Stomach (tissue), 9 donors: ENCODE results near the gene BPIFB4. TPM values are rescaled to one million over a fixed set of nuclear protein-coding genes. Genes with fewer than 3 reads are reported as not detected.
A peak's percentile ranks its signal among the peaks of the same experiment; 100 is the strongest.
"Not testable (repeated sequence)": the region's sequence is repeated elsewhere in the genome, so short reads cannot be mapped to it uniquely, and the experiment has no call there.

Experiments
- DNase-seq, 2 donors: peaks; one replicate each; pipeline versions ENCODE4 v3.0.0 to v3.0.0-alpha.2; 2013 to 2019
- H3K27ac ChIP-seq, 5 donors: fragments of 200-600 bp in 4 of 5; sonication (generic) in 4 of 5; one replicate each; pipeline ENCODE4 v1.5.1; 2013 to 2019; ENCODE audit warnings: mild to moderate bottlenecking in 1 of 5, moderate library complexity in 1 of 5
- H3K27me3 ChIP-seq, 3 donors: fragments of 200-600 bp; sonication (generic); one replicate each; pipeline ENCODE4 v1.5.1; 2017 to 2019; ENCODE audit warnings: mixed run types in 1 of 3
- H3K36me3 ChIP-seq, 4 donors: fragments of 200-600 bp; sonication (generic); 1 replicate in 3 of 4; 2 replicates in 1 of 4; pipeline ENCODE4 v1.5.1; 2016 to 2019
- H3K4me1 ChIP-seq, 4 donors: fragments of 200-600 bp; sonication (generic); one replicate each; pipeline ENCODE4 v1.5.1; 2016 to 2019
- H3K4me3 ChIP-seq, 4 donors: fragments of 200-600 bp; sonication (generic) in 3 of 4; one replicate each; pipeline ENCODE4 v1.5.1; 2016 to 2019; ENCODE audit warnings: mild to moderate bottlenecking in 1 of 4
- H3K9me3 ChIP-seq, 4 donors: fragments of 200-600 bp; sonication (generic); one replicate each; pipeline ENCODE4 v1.5.1; 2016 to 2019
- EP300 ChIP-seq: sonication (generic); formaldehyde crosslinking; IDR thresholded peaks from one replicate; pipeline ENCODE4 v1.6.1; 2017; ENCODE audit warnings: antibody characterized with exemption
- POLR2A ChIP-seq, 4 donors: fragments of 450-650 bp; IDR thresholded peaks; one replicate each; pipeline ENCODE4 v1.6.1; 2016; ENCODE audit warnings: antibody characterized with exemption in 4 of 4, control low read depth in 2 of 4, mild to moderate bottlenecking in 1 of 4, moderate library complexity in 1 of 4
- POLR2AphosphoS5 ChIP-seq, 3 donors: sonication (generic); formaldehyde crosslinking; IDR thresholded peaks; one replicate each; pipeline ENCODE4 v1.6.1; 2016; ENCODE audit warnings: antibody characterized with exemption in 3 of 3
- WGBS, 5 donors: extraction: QIAGEN DNeasy Blood & Tissue Kit in 3 of 5; methylation state at CpG; one replicate each; pipeline versions ENCODE4 v1.1.5 to v1.1.7; 2013 to 2018; 5-methylcytosine and 5-hydroxymethylcytosine counted together
- intact Hi-C: fragments of 100-400 bp; cut with DNase I; formaldehyde crosslinking; loops from one replicate; pipeline ENCODE4 v1.15.1; 2023; ENCODE audit warnings: low total_unique reads
- polyA plus RNA-seq, 3 donors: library from polyadenylated mRNA; stranded (reverse); fragments of 200-250 nt; gene quantifications; one replicate each; pipeline ENCODE4 v1.2.3, GENCODE V29; 2013
- total RNA-seq, 5 donors: library from RNA; depleted of rRNA; stranded (reverse); fragments of >200 nt; gene quantifications; one replicate each; pipeline versions ENCODE4 v1.1.0 to v1.2.3, GENCODE V29; 2014 to 2016
- TF ChIP-seq, protein P1 (sequence below), 7 experiments: fragments of 450-650 bp in 4 of 7; fragments of 200-600 bp in 3 of 7; sonication (generic) in 3 of 7; IDR thresholded peaks; one replicate each; pipeline ENCODE4 v1.5.1; 2016 to 2019; ENCODE audit warnings: antibody characterized with exemption in 7 of 7, control low read depth in 2 of 7, mild to moderate bottlenecking in 1 of 7
- donor health status: healthy with polysubstance abuse.
- donor health status: Bipolar disorder and iron deficiency.
- donor health status: healthy.

Gene BPIFB4
- total and polyA plus RNA-seq, 8 donors = not detected

DNA sequence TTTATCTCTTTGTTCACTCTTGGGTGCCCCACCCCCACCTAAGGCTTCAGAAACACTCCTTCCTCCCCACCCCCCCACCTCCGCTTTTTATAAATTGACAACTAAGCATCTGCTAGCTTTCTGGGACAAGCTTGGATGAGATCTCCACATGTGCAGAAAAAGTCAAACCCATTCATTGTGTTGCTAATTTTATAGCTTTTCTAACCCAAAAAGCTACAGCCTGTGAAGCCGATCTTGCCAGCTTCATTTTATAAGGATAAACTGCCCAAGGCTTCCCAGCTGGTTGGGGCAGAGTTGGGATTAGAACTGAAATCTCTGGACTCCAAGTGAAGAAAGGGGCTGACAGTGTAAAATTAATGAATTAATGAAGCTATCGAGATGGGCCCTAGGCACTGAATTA lies 24.1 kb downstream of the BPIFB4 start:
- peaks cover 0 to 10% (median 4%) of the 10 kb centered on the region in 4 donors for H3K4me1 ChIP-seq
- TF ChIP-seq POLR2AphosphoS5 (IDR thresholded peaks at IDR 0.05) = no peak
- TF ChIP-seq, protein P1, sequence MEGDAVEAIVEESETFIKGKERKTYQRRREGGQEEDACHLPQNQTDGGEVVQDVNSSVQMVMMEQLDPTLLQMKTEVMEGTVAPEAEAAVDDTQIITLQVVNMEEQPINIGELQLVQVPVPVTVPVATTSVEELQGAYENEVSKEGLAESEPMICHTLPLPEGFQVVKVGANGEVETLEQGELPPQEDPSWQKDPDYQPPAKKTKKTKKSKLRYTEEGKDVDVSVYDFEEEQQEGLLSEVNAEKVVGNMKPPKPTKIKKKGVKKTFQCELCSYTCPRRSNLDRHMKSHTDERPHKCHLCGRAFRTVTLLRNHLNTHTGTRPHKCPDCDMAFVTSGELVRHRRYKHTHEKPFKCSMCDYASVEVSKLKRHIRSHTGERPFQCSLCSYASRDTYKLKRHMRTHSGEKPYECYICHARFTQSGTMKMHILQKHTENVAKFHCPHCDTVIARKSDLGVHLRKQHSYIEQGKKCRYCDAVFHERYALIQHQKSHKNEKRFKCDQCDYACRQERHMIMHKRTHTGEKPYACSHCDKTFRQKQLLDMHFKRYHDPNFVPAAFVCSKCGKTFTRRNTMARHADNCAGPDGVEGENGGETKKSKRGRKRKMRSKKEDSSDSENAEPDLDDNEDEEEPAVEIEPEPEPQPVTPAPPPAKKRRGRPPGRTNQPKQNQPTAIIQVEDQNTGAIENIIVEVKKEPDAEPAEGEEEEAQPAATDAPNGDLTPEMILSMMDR (IDR thresholded peaks at IDR 0.05) = no peak
- no peak for TF ChIP-seq POLR2A (IDR thresholded peaks at IDR 0.05)
- no peak for TF ChIP-seq EP300
- 74 to 91% (median 83%) methylated on average over 3 of the region's 3 CpGs for WGBS, 5 donors
- H3K9me3 ChIP-seq = no peaks in the 10 kb centered on the region
- no peak overlapping the region for H3K27ac ChIP-seq
- DNase-seq = no peak
- H3K27me3 ChIP-seq = peaks cover 0 to 4% (median 0%) of the 10 kb centered on the region in 3 donors
- intact Hi-C loops = no loop called here
- H3K4me3 ChIP-seq = no peak overlapping the region
- no peaks in the 10 kb centered on the region for H3K36me3 ChIP-seq

DNA sequence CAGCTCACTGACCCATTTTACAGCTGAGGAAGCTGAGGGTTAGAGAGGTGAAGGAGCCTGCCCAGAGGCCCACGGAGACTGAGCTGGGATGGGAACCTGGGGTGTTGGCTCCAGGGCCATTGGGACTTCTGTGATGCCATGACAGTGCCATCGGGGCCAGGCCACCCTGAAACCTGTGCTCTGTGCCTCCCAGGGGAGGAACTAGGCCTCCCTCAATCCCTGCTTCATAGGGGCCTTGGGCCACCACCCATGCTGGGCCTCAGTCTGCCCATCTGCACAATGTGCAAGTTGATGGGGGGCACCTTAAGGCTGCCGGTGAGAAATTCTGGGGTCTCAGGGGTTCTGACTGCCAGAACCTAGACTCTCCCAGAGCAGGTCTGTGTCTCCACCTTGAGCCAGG lies 24.9 kb downstream of the BPIFB4 start:
- Histone ChIP-seq H3K27me3 (peaks cover 0 to 4% (median 0%) of the 10 kb centered on the region in 3 donors), H3K9me3 (no peaks in the 10 kb centered on the region), H3K4me3 (no peak overlapping the region), H3K36me3 (no peaks in the 10 kb centered on the region), H3K4me1 (peaks cover 0 to 10% (median 4%) of the 10 kb centered on the region in 4 donors), H3K27ac (peak overlapping the region in 1 of 5 donors; percentile 70)
- intact Hi-C loops = no loop called here
- TF ChIP-seq POLR2A (IDR thresholded peaks at IDR 0.05) (no peak), POLR2AphosphoS5 (IDR thresholded peaks at IDR 0.05) (no peak), EP300 (no peak)
- TF ChIP-seq, protein P1 (IDR thresholded peaks at IDR 0.05) = no peak
- no peak for DNase-seq
- WGBS, 5 donors = 75 to 91% (median 89%) methylated on average over 2 to 3 of the region's 3 CpGs

DNA sequence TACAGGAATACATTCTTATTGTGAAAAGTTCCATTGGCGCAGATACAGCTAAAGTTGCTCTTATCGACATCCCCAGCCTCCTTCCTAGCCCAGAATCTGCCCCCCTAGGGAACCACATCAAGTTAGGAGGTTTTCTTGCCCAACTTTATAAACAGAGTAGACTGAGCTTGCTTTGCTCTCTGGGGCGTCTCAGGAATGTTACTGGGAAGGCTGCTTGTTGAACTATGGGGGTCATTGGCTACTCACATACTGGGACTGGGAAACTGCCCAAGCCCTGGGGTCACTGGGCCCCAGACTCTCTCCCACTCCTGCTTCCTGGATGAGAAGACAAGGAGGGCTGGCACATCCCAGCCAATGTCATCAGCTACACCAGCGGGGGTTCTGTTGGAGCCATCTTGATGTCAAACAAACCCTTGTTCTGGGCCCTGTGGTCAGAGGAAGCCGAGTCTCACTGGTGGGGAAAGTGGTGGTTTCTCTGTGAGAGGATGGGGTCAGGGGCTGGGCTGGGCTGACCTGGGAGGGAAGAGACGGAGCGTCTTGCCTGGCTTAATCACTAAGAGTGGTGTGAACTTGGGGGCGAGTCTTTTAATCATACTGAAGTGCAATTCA lies 26.0 kb downstream of the BPIFB4 start:
- Histone ChIP-seq H3K27ac (peak overlapping the region in 3 of 5 donors; percentile 37 to 70 (median 51)), H3K36me3 (no peaks in the 10 kb centered on the region), H3K9me3 (no peaks in the 10 kb centered on the region), H3K4me3 (no peak overlapping the region), H3K4me1 (peaks cover 0 to 10% (median 4%) of the 10 kb centered on the region in 4 donors), H3K27me3 (peaks cover 0 to 4% (median 0%) of the 10 kb centered on the region in 3 donors)
- intact Hi-C loops = no loop called here
- TF ChIP-seq POLR2A (IDR thresholded peaks at IDR 0.05) = no peak
- peak in 1 of 2 donors; percentile 43 for DNase-seq
- 47 to 82% (median 72%) methylated on average over 8 of the region's 8 CpGs for WGBS, 5 donors

DNA sequence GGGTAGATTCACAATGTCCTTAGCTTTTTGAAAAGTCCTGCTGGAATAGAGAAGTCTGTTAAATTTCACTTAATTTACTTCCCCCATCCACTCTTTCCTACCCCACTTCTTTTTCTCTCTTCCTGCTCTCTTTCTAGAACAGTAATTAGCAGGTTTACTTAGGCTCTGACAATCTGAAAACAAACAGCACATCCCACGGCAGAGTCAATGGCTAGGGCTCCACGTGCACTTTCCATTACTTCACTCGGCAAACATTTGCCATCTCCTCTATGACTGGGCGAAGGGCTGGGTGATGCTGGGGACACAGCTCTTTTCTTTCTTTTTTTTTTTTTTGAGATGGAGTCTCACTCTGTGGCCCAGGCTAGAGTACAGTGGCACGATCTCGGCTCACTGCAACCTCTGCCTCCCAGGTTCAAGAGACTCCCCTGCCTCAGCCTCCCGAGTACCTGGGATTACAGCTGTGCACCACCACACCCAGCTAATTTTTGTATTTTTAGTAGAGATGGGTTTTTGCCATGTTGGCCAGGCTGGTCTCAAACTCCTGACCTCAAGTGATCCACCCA lies 26.7 kb downstream of the BPIFB4 start:
- DNase-seq = peak; percentile 74 to 76
- WGBS, 5 donors = 33 to 58% (median 52%) methylated on average over 7 of the region's 7 CpGs
- peak overlapping the region in 3 of 5 donors; percentile 37 to 70 (median 51) for H3K27ac ChIP-seq
- H3K27me3 ChIP-seq, H3K4me1 ChIP-seq, H3K9me3 ChIP-seq, H3K4me3 ChIP-seq, intact Hi-C loops, H3K36me3 ChIP-seq: not testable (repeated sequence)
- peak in 2 of 3 donors; percentile 26 to 33 for TF ChIP-seq POLR2AphosphoS5 (IDR thresholded peaks at IDR 0.05)

DNA sequence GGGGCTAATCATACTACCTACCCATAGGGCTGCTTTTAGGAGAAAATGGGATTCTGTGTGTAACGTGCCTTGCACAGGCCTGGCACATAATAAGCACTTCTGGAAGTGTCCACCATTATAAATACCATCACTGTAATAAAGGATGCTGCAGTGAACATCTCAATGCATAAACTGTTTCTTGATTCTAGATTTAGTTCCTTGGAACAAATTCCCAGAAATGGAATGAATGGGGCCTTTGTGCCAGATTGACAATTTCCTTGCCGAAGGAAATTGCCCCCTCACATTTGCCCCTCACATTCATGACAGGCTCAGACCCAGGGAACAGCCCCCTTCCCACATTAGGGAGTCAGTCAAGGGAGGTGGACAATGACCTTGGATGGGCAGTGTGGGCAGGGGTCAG lies 29.2 kb downstream of the BPIFB4 start:
- TF ChIP-seq POLR2A (IDR thresholded peaks at IDR 0.05) = no peak
- no peak for TF ChIP-seq POLR2AphosphoS5 (IDR thresholded peaks at IDR 0.05)
- TF ChIP-seq, protein P1 (IDR thresholded peaks at IDR 0.05) = no peak
- TF ChIP-seq EP300 = no peak
- H3K36me3 ChIP-seq = no peaks in the 10 kb centered on the region
- no peaks in the 10 kb centered on the region for H3K27me3 ChIP-seq
- intact Hi-C loops = no loop called here
- no peak for DNase-seq
- H3K27ac ChIP-seq = no peak overlapping the region
- H3K4me3 ChIP-seq = no peak overlapping the region
- no peaks in the 10 kb centered on the region for H3K9me3 ChIP-seq
- WGBS, 5 donors = 61 to 79% (median 70%) methylated on average over 2 of the region's 2 CpGs
- peaks cover 0 to 10% (median 4%) of the 10 kb centered on the region in 4 donors for H3K4me1 ChIP-seq
